Progenitor cell of endocrine pancreas (in vitro differentiated cells): ENCODE results near the gene KAT6B. TPM values are rescaled to one million over a fixed set of nuclear protein-coding genes. Genes with fewer than 3 reads are reported as not detected.

Experiments
- DNase-seq: peaks from one replicate; pipeline ENCODE4 v3.0.0; 2021; ENCODE audit warnings: low spot score; ENCODE audit not compliant: unreplicated experiment
- H3K27ac Mint-ChIP-seq: 2 replicates; pipeline ENCODE4 v1.8.0; 2021; ENCODE audit warnings: mild to moderate bottlenecking, moderate library complexity, mixed read lengths
- H3K27me3 Mint-ChIP-seq: 2 replicates; pipeline ENCODE4 v1.8.0; 2021; ENCODE audit warnings: mixed read lengths
- H3K36me3 Mint-ChIP-seq: 2 replicates; pipeline ENCODE4 v1.8.0; 2022; ENCODE audit warnings: mixed read lengths; ENCODE audit not compliant: insufficient read depth
- H3K4me1 Mint-ChIP-seq: 2 replicates; pipeline ENCODE4 v1.8.0; 2021; ENCODE audit warnings: low read depth, mixed read lengths
- H3K4me3 Mint-ChIP-seq: 2 replicates; pipeline ENCODE4 v1.8.0; 2021; ENCODE audit warnings: low read depth, mild to moderate bottlenecking, moderate library complexity, mixed read lengths
- H3K9me3 Mint-ChIP-seq: 2 replicates; pipeline ENCODE4 v1.8.0; 2021; ENCODE audit warnings: low read depth, mixed read lengths
- CTCF ChIP-seq: fragments of 200-600 bp; sonication (generic); IDR thresholded peaks from one replicate; pipeline ENCODE4 v1.5.0; 2021; ENCODE audit warnings: antibody characterized with exemption, mild to moderate bottlenecking; ENCODE audit not compliant: unreplicated experiment
- total RNA-seq: library from RNA; stranded (reverse); gene quantifications from 2 replicates; pipeline ENCODE4 v1.2.1, GENCODE V29; 2021

KAT6B gene
- total RNA-seq, 1 donor from 2014 or later, result 75.4 TPM

DNA sequence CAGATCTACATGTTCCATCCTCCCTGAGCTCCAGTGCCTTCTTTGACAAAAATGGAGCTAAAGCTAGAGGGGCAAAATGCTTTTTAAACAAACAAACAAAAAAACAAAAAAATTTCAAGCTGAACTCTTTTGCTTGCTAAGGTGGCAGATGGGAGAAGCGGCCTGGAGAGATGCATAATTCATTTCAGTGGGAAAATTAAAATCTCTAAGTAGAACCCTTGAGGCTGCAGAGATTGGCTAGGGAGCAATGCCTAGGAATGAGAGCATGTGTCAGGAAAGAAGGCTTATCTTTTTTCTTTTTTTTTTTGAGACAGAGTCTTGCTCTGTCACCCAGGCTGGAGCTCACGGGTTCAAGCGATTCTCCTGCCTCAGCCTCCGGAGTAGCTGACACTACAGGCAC is 238.7 kb downstream of the KAT6B start:
- no peaks in the 10 kb centered on the region for H3K9me3 Mint-ChIP-seq
- H3K27ac Mint-ChIP-seq, result no peak overlapping the region
- TF ChIP-seq CTCF, result no peak

DNA sequence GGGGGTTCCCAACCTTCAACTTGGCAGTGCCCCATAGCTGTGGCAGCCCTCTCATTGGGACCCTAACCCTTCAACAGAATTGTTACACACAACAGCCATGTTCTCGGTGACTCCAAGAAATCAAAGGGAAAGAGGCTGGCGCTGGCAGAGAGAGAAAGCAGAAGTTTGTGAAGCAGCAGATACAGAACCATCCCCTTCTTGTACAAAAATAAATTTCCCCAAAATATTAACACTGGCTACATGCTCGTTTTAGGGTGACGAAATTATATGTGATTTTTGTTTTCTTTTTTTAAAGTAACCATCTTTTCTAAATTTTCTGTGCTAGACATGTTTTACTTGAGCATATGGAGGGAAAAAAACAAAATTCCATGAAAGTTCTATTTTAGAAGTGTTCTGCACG is 239.9 kb downstream of the KAT6B start:
- Mint-ChIP-seq H3K36me3 (no peaks in the 10 kb centered on the region), H3K27me3 (peaks cover 8% of the 10 kb centered on the region), H3K27ac (no peak overlapping the region), H3K9me3 (no peaks in the 10 kb centered on the region), H3K4me3 (no peak overlapping the region), H3K4me1 (no peaks in the 10 kb centered on the region)
- DNase-seq, result no peak
- TF ChIP-seq CTCF, result no peak

More for the DNA sequence above, 238.7 kb downstream of the KAT6B start:
- Mint-ChIP-seq H3K4me1 (no peaks in the 10 kb centered on the region), H3K27me3 (peaks cover 12% of the 10 kb centered on the region), H3K36me3 (no peaks in the 10 kb centered on the region), H3K4me3 (no peak overlapping the region)
- DNase-seq, result no peak

DNA sequence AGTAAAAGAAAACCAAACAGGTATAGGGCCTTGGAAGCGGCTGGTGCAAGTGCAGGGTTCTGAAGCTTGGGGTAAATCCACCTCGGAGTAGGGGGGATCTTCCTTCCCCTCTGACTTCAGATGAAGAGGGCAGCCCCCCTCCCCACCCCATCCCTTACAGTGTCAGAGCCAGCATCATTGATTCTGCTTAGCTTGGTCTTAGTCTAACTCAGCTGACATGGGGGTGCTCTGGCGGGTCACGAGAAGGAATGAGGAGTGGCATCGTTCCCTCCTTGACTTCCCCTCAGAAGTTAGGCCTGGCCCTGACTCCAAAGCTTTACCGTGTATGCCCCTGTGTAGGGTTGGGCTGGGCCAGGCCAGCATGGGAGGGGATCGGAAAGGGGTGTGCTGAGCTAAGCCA is 240.9 kb downstream of the KAT6B start:
- DNase-seq, result no peak
- H3K27me3 Mint-ChIP-seq, result peaks cover under 1% of the 10 kb centered on the region
- no peak overlapping the region for H3K4me3 Mint-ChIP-seq
- no peaks in the 10 kb centered on the region for H3K9me3 Mint-ChIP-seq
- H3K36me3 Mint-ChIP-seq, result no peaks in the 10 kb centered on the region
- no peaks in the 10 kb centered on the region for H3K4me1 Mint-ChIP-seq
- no peak for TF ChIP-seq CTCF
- H3K27ac Mint-ChIP-seq, result no peak overlapping the region

GRCh38 chr10:75068523-75068922 is 242.1 kb downstream of the KAT6B start:
- no peak for TF ChIP-seq CTCF
- no peaks in the 10 kb centered on the region for H3K36me3 Mint-ChIP-seq
- no peak overlapping the region for H3K4me3 Mint-ChIP-seq
- H3K9me3 Mint-ChIP-seq, result no peaks in the 10 kb centered on the region
- DNase-seq, result no peak
- H3K27me3 Mint-ChIP-seq, result no peaks in the 10 kb centered on the region
- no peaks in the 10 kb centered on the region for H3K4me1 Mint-ChIP-seq
- H3K27ac Mint-ChIP-seq, result no peak overlapping the region

GRCh38 chr10:75070476-75070875 is 244.1 kb downstream of the KAT6B start:
- H3K27ac Mint-ChIP-seq, result peak overlapping the region; percentile 64
- TF ChIP-seq CTCF, result no peak

More at GRCh38 chr10:75070476-75070875, 244.1 kb downstream of the KAT6B start:
- H3K27me3 Mint-ChIP-seq, result no peaks in the 10 kb centered on the region
- no peak overlapping the region for H3K4me3 Mint-ChIP-seq
- no peak for DNase-seq
- no peaks in the 10 kb centered on the region for H3K36me3 Mint-ChIP-seq
- no peaks in the 10 kb centered on the region for H3K9me3 Mint-ChIP-seq
- H3K4me1 Mint-ChIP-seq, result peaks cover 7% of the 10 kb centered on the region
